HG02588 (cell line): ENCODE data around the gene TRRAP.

Source experiments
- ATAC-seq: cut with Tn5 transposase; IDR thresholded peaks from one replicate; pipeline ENCODE4 v1.9.1; 2021; ENCODE audit warnings: mild to moderate bottlenecking, moderate library complexity; ENCODE audit not compliant: unreplicated experiment

Gene TRRAP

GRCh38 chr7:98945852-98946251 is 67.5 kb downstream of the TRRAP start:
- ATAC-seq = no peak

DNA sequence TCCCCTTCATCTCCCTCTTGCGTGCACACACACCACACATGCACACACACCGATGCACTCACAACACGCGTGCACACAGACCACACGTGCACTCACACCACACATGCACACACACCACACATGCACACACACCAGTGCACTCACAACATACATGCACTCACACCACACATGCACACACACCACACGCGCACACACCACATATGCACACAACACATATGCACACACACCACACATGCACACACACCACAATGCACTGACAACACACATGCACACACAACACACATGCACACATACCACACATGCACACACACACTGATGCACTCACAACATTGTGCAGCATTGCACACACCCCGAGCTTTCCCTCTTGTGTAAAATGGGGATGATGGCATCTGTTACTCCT is 68.1 kb downstream of the TRRAP start:
- ATAC-seq = no peak

DNA sequence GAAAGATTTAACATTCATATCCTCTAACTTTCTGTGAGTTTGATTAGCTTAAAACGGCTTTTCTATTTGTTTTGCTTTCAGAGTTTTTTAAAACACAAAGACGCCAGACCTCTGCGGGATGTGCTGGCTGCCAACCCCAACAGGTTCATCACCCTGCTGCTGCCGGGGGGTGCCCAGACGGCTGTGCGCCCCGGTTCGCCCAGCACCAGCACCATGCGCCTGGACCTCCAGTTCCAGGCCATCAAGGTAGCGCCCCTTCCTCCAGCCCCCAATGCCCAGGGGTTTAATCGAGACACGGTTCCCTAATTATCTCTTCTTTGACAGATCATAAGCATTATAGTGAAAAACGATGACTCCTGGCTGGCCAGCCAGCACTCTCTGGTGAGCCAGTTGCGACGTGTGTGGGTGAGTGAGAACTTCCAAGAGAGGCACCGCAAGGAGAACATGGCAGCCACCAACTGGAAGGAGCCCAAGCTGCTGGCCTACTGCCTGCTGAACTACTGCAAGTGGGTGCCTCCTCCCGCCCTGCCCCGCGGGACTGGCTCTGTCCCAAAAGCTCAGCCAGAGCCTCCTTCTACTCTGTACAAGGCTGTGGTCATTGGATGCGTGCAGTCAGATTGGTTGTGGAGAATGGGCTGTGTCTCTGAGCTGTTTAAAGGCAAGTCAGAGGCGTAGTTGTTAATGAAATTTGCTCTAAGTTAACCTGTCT is 71.2 kb downstream of the TRRAP start:
- ATAC-seq = no peak

DNA sequence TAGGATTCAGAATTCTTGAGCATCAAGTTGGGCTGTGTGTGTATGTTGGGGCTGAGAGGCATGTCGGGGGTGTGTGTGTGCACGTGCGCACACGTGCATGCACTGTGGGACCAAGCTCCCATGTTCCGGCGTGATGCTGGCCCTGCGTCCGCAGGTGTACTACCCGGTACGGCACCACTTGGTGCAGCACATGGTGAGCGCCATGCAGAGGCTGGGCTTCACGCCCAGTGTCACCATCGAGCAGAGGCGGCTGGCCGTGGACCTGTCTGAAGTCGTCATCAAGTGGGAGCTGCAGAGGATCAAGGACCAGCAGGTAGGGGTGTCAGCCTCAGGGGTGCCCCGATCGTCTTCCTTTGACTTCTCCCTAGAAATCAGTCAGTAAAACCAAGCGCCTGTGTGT is 77.7 kb downstream of the TRRAP start:
- no peak for ATAC-seq

DNA sequence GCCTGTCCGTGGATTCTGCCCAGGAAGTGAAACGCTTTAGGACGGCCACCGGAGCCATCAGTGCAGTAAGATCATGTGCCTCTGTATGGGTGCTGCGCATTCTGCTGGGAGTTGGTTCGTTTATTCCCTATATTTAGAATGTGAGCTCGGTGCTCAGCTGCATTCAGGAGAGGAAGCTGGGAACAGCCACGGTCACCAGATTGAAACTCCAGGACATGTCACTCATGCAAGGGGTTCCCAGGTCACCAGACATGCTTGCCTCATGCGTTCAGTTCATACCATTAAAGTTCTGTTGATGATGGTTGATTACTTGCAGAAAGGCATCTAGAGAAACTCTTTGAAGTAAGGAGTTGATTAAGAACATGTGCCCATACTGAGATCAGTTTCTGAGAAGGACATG is 78.1 kb downstream of the TRRAP start:
- ATAC-seq = no peak

DNA sequence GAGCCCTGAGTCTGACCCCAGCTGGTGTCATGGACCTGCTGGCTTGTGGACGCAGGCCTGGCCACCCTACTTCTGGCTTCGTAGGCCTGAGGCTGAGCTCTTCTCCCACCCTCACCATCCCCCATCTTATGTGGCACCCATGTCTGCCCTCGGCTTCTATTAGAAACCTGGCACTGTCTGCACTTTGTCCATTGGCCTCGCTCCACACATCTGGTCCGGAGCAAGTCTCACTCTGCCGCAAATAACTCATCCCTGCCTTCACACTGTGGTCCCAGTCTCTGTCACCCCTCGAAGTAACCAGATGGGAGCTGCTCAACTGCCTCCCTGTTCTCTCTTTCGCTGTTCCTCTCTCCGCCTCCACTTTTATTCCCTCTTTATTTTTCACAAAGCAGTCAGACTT is 78.6 kb downstream of the TRRAP start:
- no peak for ATAC-seq

GRCh38 chr7:98957766-98958165 is 79.4 kb downstream of the TRRAP start:
- ATAC-seq = no peak

- ATAC-seq = no peak
Measured at GRCh38 chr7:98958968-98959367, 80.6 kb downstream of the TRRAP start.

- ATAC-seq = no peak
Measured at GRCh38 chr7:98963305-98963704, 85.0 kb downstream of the TRRAP start.

DNA sequence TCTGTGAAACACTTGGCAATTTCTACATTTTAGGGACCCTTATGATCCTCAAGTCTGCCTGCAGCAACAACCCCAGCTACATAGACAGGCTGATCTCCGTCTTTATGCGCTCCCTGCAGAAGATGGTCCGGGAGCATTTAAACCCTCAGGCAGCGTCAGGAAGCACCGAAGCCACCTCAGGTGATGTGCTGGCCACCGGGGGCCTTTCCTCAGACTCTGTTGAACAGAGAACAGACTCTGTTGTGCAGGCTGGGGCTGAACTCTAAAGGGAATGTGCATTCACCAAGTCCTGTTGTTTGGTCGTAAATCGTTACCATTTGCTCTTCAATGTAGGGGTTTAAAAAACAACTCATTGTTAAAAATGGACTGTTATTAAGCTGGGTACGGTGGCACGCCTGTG is 86.3 kb downstream of the TRRAP start:
- no peak for ATAC-seq

- no peak for ATAC-seq
Measured at GRCh38 chr7:98968621-98969020, 90.3 kb downstream of the TRRAP start.

GRCh38 chr7:98969386-98969785 is 91.1 kb downstream of the TRRAP start:
- no peak for ATAC-seq

DNA sequence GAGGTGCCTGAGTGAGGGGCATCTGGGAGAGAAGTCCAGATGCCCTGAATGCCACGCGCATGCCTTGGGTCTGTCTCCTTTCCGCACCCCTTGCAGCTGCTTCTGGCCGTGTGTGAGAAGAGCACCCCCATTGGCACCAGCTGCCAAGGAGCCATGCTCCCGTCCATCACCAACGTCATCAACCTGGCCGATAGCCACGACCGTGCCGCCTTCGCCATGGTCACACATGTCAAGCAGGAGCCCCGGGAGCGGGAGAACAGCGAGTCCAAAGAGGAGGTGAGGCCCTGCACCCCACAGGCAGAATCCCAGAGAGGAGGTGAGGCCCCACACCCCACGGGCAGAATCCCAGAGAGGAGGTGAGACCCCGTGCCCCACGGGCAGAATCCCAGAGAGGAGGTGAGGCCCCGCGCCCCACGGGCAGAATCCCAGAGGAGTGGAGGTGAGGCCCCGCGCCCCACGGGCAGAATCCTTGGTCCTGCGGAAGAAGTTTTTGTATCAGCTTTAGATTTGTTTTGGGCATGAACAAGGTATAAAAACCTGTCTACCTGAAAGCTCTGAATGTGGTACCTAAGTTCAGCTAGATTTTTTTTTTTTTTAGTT is 91.8 kb downstream of the TRRAP start:
- ATAC-seq = no peak

- no peak for ATAC-seq
Measured at GRCh38 chr7:98970805-98971204, 92.5 kb downstream of the TRRAP start.

DNA sequence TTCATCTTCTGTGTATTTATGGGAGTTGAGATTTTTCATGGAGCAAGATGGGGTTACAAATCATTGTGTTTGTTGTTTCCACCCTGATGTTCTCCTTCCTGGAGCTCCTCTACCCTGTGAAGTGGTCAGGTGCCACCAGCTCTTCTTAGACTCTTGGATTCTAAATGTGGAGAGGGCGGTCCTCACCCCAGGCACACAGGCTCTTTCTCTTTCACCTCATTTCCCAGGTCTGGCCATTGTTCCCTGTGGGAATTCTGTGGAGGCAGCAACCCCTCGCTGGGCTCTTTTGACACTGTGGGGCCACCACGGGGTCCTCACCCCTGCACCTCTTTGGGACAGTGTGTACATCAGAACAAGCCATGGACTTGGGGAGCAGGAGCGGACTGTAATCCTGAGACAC is 95.9 kb downstream of the TRRAP start:
- ATAC-seq = no peak

GRCh38 chr7:98974906-98975816 is 96.8 kb downstream of the TRRAP start:
- no peak for ATAC-seq

- ATAC-seq = no peak
Measured at GRCh38 chr7:98976396-98977185, 98.3 kb downstream of the TRRAP start.

DNA sequence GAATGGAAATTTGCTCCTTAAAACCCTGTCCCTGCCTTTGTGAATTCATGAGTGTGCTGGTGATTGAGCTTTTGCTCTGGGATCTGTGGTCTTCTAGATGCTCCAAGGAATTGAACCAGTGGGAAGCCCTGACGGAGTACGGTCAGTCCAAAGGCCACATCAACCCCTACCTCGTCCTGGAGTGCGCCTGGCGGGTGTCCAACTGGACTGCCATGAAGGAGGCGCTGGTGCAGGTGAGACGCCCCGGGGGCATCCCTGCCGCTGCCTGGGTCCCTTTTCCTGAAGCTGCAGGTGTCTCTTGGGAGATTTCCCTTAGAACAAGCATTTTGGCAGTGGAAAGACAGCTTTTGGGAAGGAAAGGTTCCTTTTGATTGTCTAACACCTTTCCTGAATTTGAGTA is 100.3 kb downstream of the TRRAP start:
- ATAC-seq = no peak

GRCh38 chr7:98981701-98982100 is 103.4 kb downstream of the TRRAP start:
- no peak for ATAC-seq

DNA sequence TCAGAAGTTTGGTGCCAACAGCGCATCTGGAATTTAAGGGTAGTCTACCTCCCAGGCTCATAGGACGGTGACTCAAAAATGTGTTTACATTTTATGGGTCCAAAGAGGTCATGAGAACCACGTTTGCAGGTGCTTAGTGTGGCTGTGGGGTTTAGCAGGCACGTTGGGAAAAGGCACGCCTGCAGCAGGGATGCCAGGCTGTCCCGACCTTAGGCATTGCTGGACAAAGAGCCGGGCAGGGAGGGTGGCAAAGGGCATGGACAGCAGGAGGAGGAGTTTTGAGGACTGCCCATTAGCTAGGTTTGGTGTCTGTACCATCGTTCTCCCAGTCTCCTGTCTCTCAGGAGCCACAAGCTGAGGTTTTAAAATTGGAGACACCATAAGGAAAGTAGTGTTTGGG is 104.4 kb downstream of the TRRAP start:
- no peak for ATAC-seq

DNA sequence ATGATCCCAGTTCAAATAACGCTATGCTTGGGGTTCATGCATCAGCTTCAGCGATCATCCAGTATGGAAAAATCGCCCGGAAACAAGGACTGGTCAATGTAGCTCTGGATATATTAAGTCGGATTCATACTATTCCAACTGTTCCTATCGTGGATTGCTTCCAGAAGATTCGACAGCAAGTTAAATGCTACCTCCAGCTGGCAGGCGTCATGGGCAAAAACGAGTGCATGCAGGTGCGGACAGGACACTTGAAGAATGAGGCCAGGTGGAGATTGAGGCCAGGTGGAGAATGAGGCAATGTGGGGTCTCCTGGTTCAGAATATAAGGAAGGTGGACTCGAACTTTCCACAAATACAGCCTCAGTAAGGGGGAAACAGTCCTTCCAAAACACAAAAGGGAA is 105.8 kb downstream of the TRRAP start:
- ATAC-seq = no peak
